B cell (primary cell): ENCODE data around the gene CPT2. TPM values are rescaled to one million over a fixed set of nuclear protein-coding genes. Genes with fewer than 3 reads are reported as not detected.

Experiments
- ATAC-seq: fragments of 200-7000 bp; cut with Tn5 transposase; one replicate; pipeline ENCODE4 v1.10.0; 2021; ENCODE audit warnings: low read depth, mild to moderate bottlenecking, moderate number of reproducible peaks, moderate library complexity
- CTCF ChIA-PET: fragments of 350-600 bp; sonication (Branson Sonifier 250); formaldehyde crosslinking; loops from one replicate; lab custom pipeline; 2021; ENCODE audit warnings: antibody characterized with exemption, inconsistent platforms; lab: Charles Lee
- POLR2A ChIA-PET: fragments of 350-600 bp; sonication (Branson Sonifier 250); formaldehyde crosslinking; loops from one replicate; lab custom pipeline; 2021; ENCODE audit warnings: antibody characterized with exemption; lab: Charles Lee
- DNase-seq: peaks from one replicate; pipeline ENCODE4 v3.0.0; 2013
- H2AFZ ChIP-seq: 2 replicates; pipeline ENCODE4 v1.6.1; 2012; ENCODE audit warnings: mild to moderate bottlenecking, low read depth, low read length; ENCODE audit not compliant: insufficient read depth, poor library complexity, severe bottlenecking
- H3K27ac ChIP-seq, 2 donors: 1 replicate in 1 of 2; 2 replicates in 1 of 2; pipeline ENCODE4 v1.5.1; 2012 to 2013; ENCODE audit warnings: low read length in 2 of 2, mild to moderate bottlenecking in 2 of 2, moderate library complexity in 1 of 2
- H3K27me3 ChIP-seq, 4 experiments: fragments of 200-600 bp in 1 of 4; sonication (generic) in 1 of 4; replicated peaks in 1 of 4; 1 replicate in 2 of 4; 2 replicates in 2 of 4; pipeline versions ENCODE4 v1.6.1 to v1.7.0; 2013 to 2016; ENCODE audit warnings: low read length in 3 of 4, mild to moderate bottlenecking in 2 of 4, mixed read lengths in 1 of 4, moderate library complexity in 1 of 4; ENCODE audit not compliant: insufficient read depth in 4 of 4, control insufficient read depth in 3 of 4; ENCODE audit errors: control extremely low read depth in 1 of 4
- H3K36me3 ChIP-seq, 2 experiments: replicated peaks in 1 of 2; 1 replicate in 1 of 2; 2 replicates in 1 of 2; pipeline versions ENCODE4 v1.6.1 to v1.7.1; 2013; ENCODE audit warnings: low read length in 1 of 2; ENCODE audit not compliant: insufficient read depth in 2 of 2, control insufficient read depth in 1 of 2; ENCODE audit errors: control extremely low read depth in 1 of 2, extremely low read depth in 1 of 2
- H3K4me1 ChIP-seq, 2 donors: fragments of 200-600 bp in 1 of 2; sonication (generic) in 1 of 2; 1 replicate in 1 of 2; 2 replicates in 1 of 2; pipeline versions ENCODE4 v1.5.1 to v1.6.1; 2013 to 2017; ENCODE audit warnings: low read length in 2 of 2; ENCODE audit not compliant: control insufficient read depth in 2 of 2, insufficient read depth in 2 of 2
- H3K4me2 ChIP-seq: replicated peaks from 2 replicates; pipeline ENCODE3; 2012; ENCODE audit warnings: mild to moderate bottlenecking, low read depth, low read length; ENCODE audit not compliant: poor library complexity, severe bottlenecking
- H3K4me3 ChIP-seq, 5 experiments: fragments of 200-600 bp in 1 of 5; sonication (generic) in 1 of 5; 1 replicate in 3 of 5; 2 replicates in 2 of 5; pipeline versions ENCODE4 v1.5.1 to v1.7.0; 2011 to 2016; ENCODE audit warnings: low read length in 4 of 5, mild to moderate bottlenecking in 4 of 5, low read depth in 2 of 5, control low read depth in 1 of 5, moderate library complexity in 1 of 5; ENCODE audit not compliant: insufficient read depth in 1 of 5; ENCODE audit errors: control extremely low read depth in 1 of 5, extremely low read depth in 1 of 5
- H3K79me2 ChIP-seq: fragments of 200-600 bp; sonication (generic); one replicate; pipeline ENCODE4 v1.6.0; 2016; ENCODE audit warnings: low read length; ENCODE audit not compliant: control insufficient read depth, insufficient read depth
- H3K9ac ChIP-seq: fragments of 200-600 bp; sonication (generic); 2 replicates; pipeline ENCODE4 v1.6.1; 2017; ENCODE audit warnings: mild to moderate bottlenecking, low read length, moderate library complexity
- H3K9me3 ChIP-seq, 3 donors: one replicate each; pipeline versions ENCODE4 v1.6.1 to v1.7.1; 2013; ENCODE audit warnings: low read length in 2 of 3; ENCODE audit not compliant: control insufficient read depth in 2 of 3, insufficient read depth in 1 of 3; ENCODE audit errors: control extremely low read depth in 1 of 3
- H4K20me1 ChIP-seq: 2 replicates; pipeline ENCODE4 v1.6.0; 2012; ENCODE audit warnings: mild to moderate bottlenecking, low read length; ENCODE audit not compliant: insufficient read depth, control insufficient read depth, poor library complexity, severe bottlenecking
- H3K27ac Mint-ChIP-seq: one replicate; pipeline ENCODE4 v1.8.0; 2021; ENCODE audit warnings: mixed read lengths
- H3K27me3 Mint-ChIP-seq: one replicate; pipeline ENCODE4 v1.8.0; 2021; ENCODE audit warnings: mixed read lengths
- H3K4me1 Mint-ChIP-seq: one replicate; pipeline ENCODE4 v1.8.0; 2021; ENCODE audit warnings: mixed read lengths
- H3K4me3 Mint-ChIP-seq: one replicate; pipeline ENCODE4 v1.8.0; 2021; ENCODE audit warnings: mixed read lengths
- H3K9me3 Mint-ChIP-seq: one replicate; pipeline ENCODE4 v1.8.0; 2022; ENCODE audit warnings: mixed read lengths; ENCODE audit not compliant: insufficient read depth
- EZH2 ChIP-seq: IDR thresholded peaks from 2 replicates; pipeline ENCODE4 v1.6.1; 2012; ENCODE audit warnings: borderline replicate concordance, low read depth, mild to moderate bottlenecking, moderate library complexity, low read length; ENCODE audit not compliant: insufficient read depth, poor library complexity, severe bottlenecking
- WGBS: methylation state at CpG from one replicate; pipeline ENCODE4 v1.1.5; 2013; ENCODE audit warnings: missing lambda C conversion rate; ENCODE audit not compliant: insufficient coverage; 5-methylcytosine and 5-hydroxymethylcytosine counted together
- intact Hi-C: fragments of 100-400 bp; cut with micrococcal nuclease; formaldehyde crosslinking; loops from one replicate; pipeline ENCODE4 v1.10.0; 2022
- polyA plus RNA-seq: library from polyadenylated mRNA; depleted of rRNA; stranded (reverse); fragments of >200 nt; gene quantifications from 2 replicates; pipeline ENCODE4 v1.2.3, GENCODE V29; 2012
- total RNA-seq, 2 donors: library from RNA; stranded (reverse); fragments of 120-200 nt in 1 of 2; gene quantifications; 1 replicate in 1 of 2; 2 replicates in 1 of 2; pipeline versions ENCODE4 v1.2.3 to v1.2.4, GENCODE V29; 2013 to 2022
- TF ChIP-seq, protein P1 (sequence below): fragments of 200-600 bp; IDR thresholded peaks from one replicate; pipeline ENCODE4 v1.8.0; 2022; ENCODE audit warnings: antibody characterized with exemption, mild to moderate bottlenecking

Gene CPT2
- total and polyA plus RNA-seq, 2 donors (not counting 1 experiment from before 2014, with no cell fraction given), result 6.3 to 19.8 TPM

DNA sequence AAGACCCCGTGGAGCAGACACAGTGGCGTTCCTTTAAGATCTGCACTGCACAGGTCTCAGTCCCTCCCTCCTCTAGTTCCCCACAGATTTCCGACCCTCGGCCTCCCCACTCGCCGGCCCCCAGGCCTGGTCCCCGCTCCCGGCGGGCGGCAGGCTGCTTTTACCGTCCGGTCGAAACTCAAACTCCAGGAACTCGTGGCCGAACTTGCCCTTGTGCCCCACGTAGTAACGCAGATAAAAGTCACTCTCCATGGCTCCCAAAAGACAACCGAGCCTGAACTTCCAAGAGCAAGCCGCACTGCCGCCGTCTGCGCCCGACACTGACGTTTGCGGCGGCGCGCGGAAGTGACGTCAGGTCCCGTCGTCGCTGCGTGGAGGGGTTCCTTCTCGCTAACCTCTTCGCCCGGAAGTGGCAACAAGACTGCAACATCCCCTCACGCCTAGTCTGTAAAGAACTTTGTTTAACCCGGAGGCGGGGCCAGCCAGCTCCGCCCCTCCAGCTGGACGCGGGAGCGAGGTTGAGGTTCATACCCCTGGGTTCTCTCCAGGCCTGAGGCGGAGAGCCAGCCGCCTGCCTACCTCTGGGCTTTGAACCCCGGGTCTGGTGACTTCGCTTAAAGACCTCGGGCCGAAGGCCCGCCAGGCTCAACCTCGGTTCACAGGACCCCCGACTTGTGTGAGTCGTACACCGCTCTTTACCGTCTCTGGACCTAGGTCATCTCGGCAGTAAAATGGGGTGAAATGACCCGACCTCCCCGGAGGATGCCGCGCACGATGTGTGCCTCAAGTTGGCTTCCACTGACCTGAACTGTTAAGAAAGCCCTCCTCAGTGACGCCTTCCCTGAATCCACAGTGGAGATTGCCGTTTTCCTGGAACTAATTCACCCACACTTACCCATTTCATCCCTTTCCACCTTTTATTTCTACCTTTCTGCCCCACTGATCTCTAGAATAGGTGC, 41.9 kb downstream of the CPT2 start, which contains the start of gene MAGOH:
MAGOH (minus strand) TSS at position 322 of the 959 bp plus-strand sequence; CDS start at position 252, 70 bp downstream.
- TF ChIP-seq EZH2, result no peak
- TF ChIP-seq, protein P1, sequence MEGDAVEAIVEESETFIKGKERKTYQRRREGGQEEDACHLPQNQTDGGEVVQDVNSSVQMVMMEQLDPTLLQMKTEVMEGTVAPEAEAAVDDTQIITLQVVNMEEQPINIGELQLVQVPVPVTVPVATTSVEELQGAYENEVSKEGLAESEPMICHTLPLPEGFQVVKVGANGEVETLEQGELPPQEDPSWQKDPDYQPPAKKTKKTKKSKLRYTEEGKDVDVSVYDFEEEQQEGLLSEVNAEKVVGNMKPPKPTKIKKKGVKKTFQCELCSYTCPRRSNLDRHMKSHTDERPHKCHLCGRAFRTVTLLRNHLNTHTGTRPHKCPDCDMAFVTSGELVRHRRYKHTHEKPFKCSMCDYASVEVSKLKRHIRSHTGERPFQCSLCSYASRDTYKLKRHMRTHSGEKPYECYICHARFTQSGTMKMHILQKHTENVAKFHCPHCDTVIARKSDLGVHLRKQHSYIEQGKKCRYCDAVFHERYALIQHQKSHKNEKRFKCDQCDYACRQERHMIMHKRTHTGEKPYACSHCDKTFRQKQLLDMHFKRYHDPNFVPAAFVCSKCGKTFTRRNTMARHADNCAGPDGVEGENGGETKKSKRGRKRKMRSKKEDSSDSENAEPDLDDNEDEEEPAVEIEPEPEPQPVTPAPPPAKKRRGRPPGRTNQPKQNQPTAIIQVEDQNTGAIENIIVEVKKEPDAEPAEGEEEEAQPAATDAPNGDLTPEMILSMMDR, result no peak
- H3K27ac ChIP-seq, result peak within 1 kb of the TSS; percentile 70 to 89
- peak within 1 kb of the TSS; percentile 96 for H3K27ac Mint-ChIP-seq
- peak within 1 kb of the TSS; percentile 93 for H3K4me2 ChIP-seq
- H3K79me2 ChIP-seq, result peaks cover 39% of the 10 kb centered on the region
- peak; percentile 95 for DNase-seq
- H3K9me3 ChIP-seq, result peaks cover 0 to 4% (median 0%) of the 10 kb centered on the region in 3 donors
- ATAC-seq, result peak; percentile 99
- H3K36me3 ChIP-seq, result peaks cover 0 to 26% of the 10 kb centered on the region in 2 experiments
- no peaks in the 10 kb centered on the region for H3K27me3 ChIP-seq
- H4K20me1 ChIP-seq, result peaks cover 11% of the 10 kb centered on the region
- H3K9me3 Mint-ChIP-seq, result no peaks in the 10 kb centered on the region
- H3K4me3 ChIP-seq, result peak within 1 kb of the TSS; percentile 94 to 98 (median 98)
- WGBS, result 5% methylated on average over 59 of the region's 64 CpGs
- peaks cover 18 to 26% of the 10 kb centered on the region in 2 donors for H3K4me1 ChIP-seq
- peak within 1 kb of the TSS; percentile 86 for H2AFZ ChIP-seq
- intact Hi-C loops, result loop anchor here (1.0 to 2.0 kb wide), 4 partner anchors 18 to 1182 kb away; partner anchors contain the start of genes BTF3L4, CPT2 and CZIB
- H3K4me3 Mint-ChIP-seq, result peak within 1 kb of the TSS; percentile 99
- ChIA-PET CTCF (interaction anchor here (0.7 to 1.5 kb wide), 4 partner anchors 40 to 155 kb away, joined by 3 to 4 read pairs (median 4); no protein-coding TSS in a partner anchor), POLR2A (interaction anchor here (1.5 kb wide), 1 partner anchor 18 kb away, joined by 4 read pairs; the partner anchor contains the start of gene CZIB)
- H3K4me1 Mint-ChIP-seq, result peaks cover 29% of the 10 kb centered on the region
- no peaks in the 10 kb centered on the region for H3K27me3 Mint-ChIP-seq
- peak within 1 kb of the TSS; percentile 98 for H3K9ac ChIP-seq
